Tibial artery (tissue), 4 donors: ENCODE results near the gene RASA3.

ENCODE experiments used
- DNase-seq, 2 donors: peaks; one replicate each; pipeline ENCODE4 v3.0.0-alpha.2; 2019
- H3K27ac ChIP-seq, 2 donors: fragments of 200-600 bp; sonication (generic) in 1 of 2; 1 replicate in 1 of 2; 2 replicates in 1 of 2; pipeline ENCODE4 v1.5.1; 2018 to 2019; ENCODE audit warnings: mild to moderate bottlenecking in 1 of 2
- H3K27me3 ChIP-seq, 2 donors: fragments of 200-600 bp; sonication (generic) in 1 of 2; one replicate each; pipeline versions ENCODE4 v1.5.1 to v1.6.0; 2016 to 2019
- H3K36me3 ChIP-seq, 3 donors: fragments of 200-600 bp; sonication (generic) in 2 of 3; one replicate each; pipeline ENCODE4 v1.5.1; 2016 to 2019; ENCODE audit warnings: mild to moderate bottlenecking in 2 of 3
- H3K4me1 ChIP-seq, 4 donors: fragments of 200-600 bp; sonication (generic) in 2 of 4; 1 replicate in 3 of 4; 2 replicates in 1 of 4; pipeline ENCODE4 v1.5.1; 2016 to 2019
- H3K4me3 ChIP-seq, 2 donors: fragments of 200-600 bp; sonication (generic) in 1 of 2; 1 replicate in 1 of 2; 2 replicates in 1 of 2; pipeline ENCODE4 v1.5.1; 2018 to 2019; ENCODE audit warnings: mild to moderate bottlenecking in 2 of 2
- H3K9me3 ChIP-seq, 3 donors: fragments of 200-600 bp; sonication (generic) in 1 of 3; one replicate each; pipeline ENCODE4 v1.5.1; 2016 to 2019
- intact Hi-C: fragments of 100-400 bp; cut with DNase I; formaldehyde crosslinking; loops from one replicate; pipeline ENCODE4 v1.15.0; 2023; ENCODE audit warnings: low total_unique reads
- TF ChIP-seq, protein P1 (sequence below), 2 experiments: fragments of 200-600 bp in 1 of 2; fragments of 450-650 bp in 1 of 2; IDR thresholded peaks; one replicate each; pipeline ENCODE4 v1.5.1; 2017 to 2019; ENCODE audit warnings: antibody characterized with exemption in 2 of 2, mild to moderate bottlenecking in 1 of 2, moderate library complexity in 1 of 2

Gene RASA3

GRCh38 chr13:114062754-114063153 is 69.7 kb downstream of the RASA3 start:
- no peaks in the 10 kb centered on the region for H3K27me3 ChIP-seq
- H3K4me1 ChIP-seq, result peaks cover 12 to 61% (median 49%) of the 10 kb centered on the region in 4 donors
- intact Hi-C loops, result no loop called here
- no peak overlapping the region for H3K4me3 ChIP-seq
- H3K27ac ChIP-seq, result peak overlapping the region; percentile 90 to 98
- DNase-seq, result no peak
- H3K36me3 ChIP-seq, result no peaks in the 10 kb centered on the region
- no peaks in the 10 kb centered on the region for H3K9me3 ChIP-seq
- TF ChIP-seq, protein P1, sequence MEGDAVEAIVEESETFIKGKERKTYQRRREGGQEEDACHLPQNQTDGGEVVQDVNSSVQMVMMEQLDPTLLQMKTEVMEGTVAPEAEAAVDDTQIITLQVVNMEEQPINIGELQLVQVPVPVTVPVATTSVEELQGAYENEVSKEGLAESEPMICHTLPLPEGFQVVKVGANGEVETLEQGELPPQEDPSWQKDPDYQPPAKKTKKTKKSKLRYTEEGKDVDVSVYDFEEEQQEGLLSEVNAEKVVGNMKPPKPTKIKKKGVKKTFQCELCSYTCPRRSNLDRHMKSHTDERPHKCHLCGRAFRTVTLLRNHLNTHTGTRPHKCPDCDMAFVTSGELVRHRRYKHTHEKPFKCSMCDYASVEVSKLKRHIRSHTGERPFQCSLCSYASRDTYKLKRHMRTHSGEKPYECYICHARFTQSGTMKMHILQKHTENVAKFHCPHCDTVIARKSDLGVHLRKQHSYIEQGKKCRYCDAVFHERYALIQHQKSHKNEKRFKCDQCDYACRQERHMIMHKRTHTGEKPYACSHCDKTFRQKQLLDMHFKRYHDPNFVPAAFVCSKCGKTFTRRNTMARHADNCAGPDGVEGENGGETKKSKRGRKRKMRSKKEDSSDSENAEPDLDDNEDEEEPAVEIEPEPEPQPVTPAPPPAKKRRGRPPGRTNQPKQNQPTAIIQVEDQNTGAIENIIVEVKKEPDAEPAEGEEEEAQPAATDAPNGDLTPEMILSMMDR (IDR thresholded peaks at IDR 0.05), result no peak

- intact Hi-C loops, result no loop called here
- peak overlapping the region; percentile 90 to 98 for H3K27ac ChIP-seq
- H3K4me1 ChIP-seq, result peaks cover 12 to 61% (median 48%) of the 10 kb centered on the region in 4 donors
- no peak for DNase-seq
- H3K36me3 ChIP-seq, result no peaks in the 10 kb centered on the region
- no peaks in the 10 kb centered on the region for H3K27me3 ChIP-seq
- TF ChIP-seq, protein P1 (IDR thresholded peaks at IDR 0.05), result no peak
- no peak overlapping the region for H3K4me3 ChIP-seq
- H3K9me3 ChIP-seq, result no peaks in the 10 kb centered on the region
These were observed 70.1 kb downstream of the RASA3 start for GRCh38 chr13:114062341-114062740.

- no peak overlapping the region for H3K4me3 ChIP-seq
- no peaks in the 10 kb centered on the region for H3K27me3 ChIP-seq
- intact Hi-C loops, result no loop called here
- H3K9me3 ChIP-seq, result no peaks in the 10 kb centered on the region
- no peak for DNase-seq
- peak overlapping the region in 1 of 2 donors; percentile 98 for H3K27ac ChIP-seq
- no peaks in the 10 kb centered on the region for H3K36me3 ChIP-seq
- TF ChIP-seq, protein P1 (IDR thresholded peaks at IDR 0.05), result no peak
- peaks cover 12 to 60% (median 44%) of the 10 kb centered on the region in 4 donors for H3K4me1 ChIP-seq
These were observed 70.7 kb downstream of the RASA3 start for GRCh38 chr13:114061744-114062143.

DNA sequence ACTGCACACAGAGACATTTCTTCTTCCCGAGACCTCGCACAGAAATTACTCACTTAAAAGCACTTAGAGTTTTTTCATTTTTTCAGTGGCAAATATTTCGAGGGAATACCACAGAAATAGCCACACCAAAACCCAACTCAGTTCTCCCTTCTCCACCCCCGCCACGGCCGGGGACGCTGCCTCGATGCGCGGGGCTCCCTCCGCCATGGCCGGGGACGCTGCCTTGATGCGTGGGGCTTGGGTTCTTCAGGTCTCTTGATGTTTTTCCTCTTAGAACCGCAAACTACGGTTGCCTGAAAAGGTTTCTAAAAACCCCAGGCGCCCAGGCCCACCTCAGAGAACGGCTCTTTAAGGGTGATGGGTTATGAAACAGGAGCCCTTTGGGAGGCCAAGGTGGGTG is 71.4 kb downstream of the RASA3 start:
- intact Hi-C loops, result no loop called here
- Histone ChIP-seq H3K4me1 (peaks cover 12 to 54% (median 37%) of the 10 kb centered on the region in 4 donors), H3K9me3 (no peaks in the 10 kb centered on the region), H3K27ac (peak overlapping the region; percentile 30 to 98), H3K4me3 (no peak overlapping the region), H3K27me3 (no peaks in the 10 kb centered on the region), H3K36me3 (peaks cover 0 to under 1% (median 0%) of the 10 kb centered on the region in 3 donors)
- TF ChIP-seq, protein P1 (IDR thresholded peaks at IDR 0.05), result no peak
- no peak for DNase-seq

- H3K27me3 ChIP-seq, result no peaks in the 10 kb centered on the region
- no peak overlapping the region for H3K4me3 ChIP-seq
- peaks cover 5 to 47% (median 29%) of the 10 kb centered on the region in 4 donors for H3K4me1 ChIP-seq
- no peaks in the 10 kb centered on the region for H3K9me3 ChIP-seq
- H3K36me3 ChIP-seq, result peaks cover 0 to 6% (median 5%) of the 10 kb centered on the region in 3 donors
- intact Hi-C loops, result no loop called here
- no peak for DNase-seq
- TF ChIP-seq, protein P1 (IDR thresholded peaks at IDR 0.05), result no peak
- H3K27ac ChIP-seq, result peak overlapping the region; percentile 30 to 98
These were observed 72.2 kb downstream of the RASA3 start for GRCh38 chr13:114059946-114060860.
